GDM1 (cell line): ENCODE data around the gene TMEM52.

Experiments used
- DNase-seq: peaks from one replicate; lab custom pipeline; 2025; lab: John Stamatoyannopoulos, UW

The TMEM52 gene

GRCh38 chr1:1918901-1919303, at the start of gene TMEM52:
TMEM52 (minus strand) TSS chr1:1919279; CDS start chr1:1919265, 14 bp downstream.
- no peak for DNase-seq

GRCh38 chr1:1967879-1968278, 48.8 kb upstream of the TMEM52 start:
- no peak for DNase-seq

- DNase-seq = no peak
Measured at GRCh38 chr1:1967151-1967550, 48.1 kb upstream of the TMEM52 start.

- no peak for DNase-seq
Measured at GRCh38 chr1:1966071-1966740, 47.1 kb upstream of the TMEM52 start.

GRCh38 chr1:1965546-1965945, 46.5 kb upstream of the TMEM52 start:
- DNase-seq = no peak

- no peak for DNase-seq
Measured at GRCh38 chr1:1964811-1965210, 45.7 kb upstream of the TMEM52 start.

GRCh38 chr1:1963570-1963969, 44.5 kb upstream of the TMEM52 start:
- no peak for DNase-seq

GRCh38 chr1:1962752-1963151, 43.7 kb upstream of the TMEM52 start:
- no peak for DNase-seq

- no peak for DNase-seq
Measured at GRCh38 chr1:1960480-1961196, 41.6 kb upstream of the TMEM52 start.

GRCh38 chr1:1959840-1960479, 40.9 kb upstream of the TMEM52 start:
- DNase-seq = peak; percentile 52

GRCh38 chr1:1959459-1959839, 40.4 kb upstream of the TMEM52 start:
- DNase-seq = no peak

- DNase-seq = no peak
Measured at GRCh38 chr1:1958071-1958541, 39.0 kb upstream of the TMEM52 start.

GRCh38 chr1:1957533-1957961, 38.5 kb upstream of the TMEM52 start:
- DNase-seq = no peak

- no peak for DNase-seq
Measured at GRCh38 chr1:1956586-1957532, 37.8 kb upstream of the TMEM52 start.

GRCh38 chr1:1956101-1956500, 37.0 kb upstream of the TMEM52 start:
- no peak for DNase-seq

GRCh38 chr1:1955621-1956094, 36.6 kb upstream of the TMEM52 start:
- DNase-seq = no peak

- DNase-seq = no peak
Measured at GRCh38 chr1:1954831-1955441, 35.9 kb upstream of the TMEM52 start.

GRCh38 chr1:1954015-1954414, 34.9 kb upstream of the TMEM52 start:
- DNase-seq = no peak

GRCh38 chr1:1950940-1951339, 31.9 kb upstream of the TMEM52 start:
- DNase-seq = no peak

GRCh38 chr1:1948783-1949182, 29.7 kb upstream of the TMEM52 start:
- DNase-seq = no peak

GRCh38 chr1:1947493-1947892, 28.4 kb upstream of the TMEM52 start:
- DNase-seq = no peak
